ENCODE data around the gene DMRTB1.

Gene DMRTB1

GRCh38 chr1:53511323-53511932, 52.2 kb downstream of the DMRTB1 start:
- DNase-seq: no peak

GRCh38 chr1:53511933-53512806, 53.0 kb downstream of the DMRTB1 start:
- no peak for DNase-seq

- no peak for DNase-seq
Measured at GRCh38 chr1:53512807-53513755, 53.9 kb downstream of the DMRTB1 start.

GRCh38 chr1:53513846-53514245, 54.6 kb downstream of the DMRTB1 start:
- no peak for DNase-seq

GRCh38 chr1:53514436-53514835, 55.2 kb downstream of the DMRTB1 start:
- DNase-seq: no peak

GRCh38 chr1:53516181-53516580, 57.0 kb downstream of the DMRTB1 start:
- DNase-seq: no peak

Data from activated CD4-positive, alpha-beta T cell treated with anti-CD3 and anti-CD28 coated beads, Interleukin-2, amount 50 U/mL, for 16 hours (primary cell).